Sigmoid colon (tissue), 7 donors: ENCODE results near the gene RAI14. TPM values are rescaled to one million over a fixed set of nuclear protein-coding genes. Genes with fewer than 3 reads are reported as not detected.
"Not testable (repeated sequence)": the region's sequence is repeated elsewhere in the genome, so short reads cannot be mapped to it uniquely, and the experiment has no call there.

Experiments
- DNase-seq: peaks from one replicate; pipeline ENCODE4 v3.0.0-alpha.2; 2019
- H3K27ac ChIP-seq, 4 donors: fragments of 200-600 bp; sonication (generic); one replicate each; pipeline ENCODE4 v1.5.1; 2016 to 2019; ENCODE audit warnings: mild to moderate bottlenecking in 1 of 4
- H3K27me3 ChIP-seq, 3 donors: fragments of 200-600 bp; sonication (generic); one replicate each; pipeline ENCODE4 v1.5.1; 2019; ENCODE audit warnings: mild to moderate bottlenecking in 1 of 3
- H3K36me3 ChIP-seq, 4 donors: fragments of 200-600 bp; sonication (generic); one replicate each; pipeline ENCODE4 v1.5.1; 2016 to 2019
- H3K4me1 ChIP-seq, 4 donors: fragments of 200-600 bp; sonication (generic); one replicate each; pipeline ENCODE4 v1.5.1; 2017 to 2019
- H3K4me3 ChIP-seq, 4 donors: fragments of 200-600 bp; sonication (generic); one replicate each; pipeline ENCODE4 v1.5.1; 2017 to 2019; ENCODE audit warnings: mild to moderate bottlenecking in 2 of 4, moderate library complexity in 1 of 4
- H3K9me3 ChIP-seq, 4 donors: fragments of 200-600 bp in 3 of 4; sonication (generic) in 3 of 4; one replicate each; pipeline versions ENCODE4 v1.5.1 to v1.6.1; 2013 to 2019
- EP300 ChIP-seq, 4 donors: sonication (generic); formaldehyde crosslinking; IDR thresholded peaks; one replicate each; pipeline ENCODE4 v1.6.1; 2017; ENCODE audit warnings: antibody characterized with exemption in 4 of 4
- POLR2A ChIP-seq, 2 donors: fragments of 450-650 bp; IDR thresholded peaks; one replicate each; pipeline ENCODE4 v1.6.1; 2016; ENCODE audit warnings: antibody characterized with exemption in 2 of 2, mild to moderate bottlenecking in 2 of 2, moderate library complexity in 2 of 2
- POLR2AphosphoS5 ChIP-seq, 4 donors: sonication (generic); formaldehyde crosslinking; IDR thresholded peaks; one replicate each; pipeline ENCODE4 v1.6.1; 2017; ENCODE audit warnings: antibody characterized with exemption in 4 of 4
- WGBS, 2 donors: extraction: QIAGEN DNeasy Blood & Tissue Kit; methylation state at CpG; one replicate each; pipeline ENCODE4 v1.1.7; 2013; 5-methylcytosine and 5-hydroxymethylcytosine counted together
- intact Hi-C: fragments of 100-400 bp; cut with DNase I; formaldehyde crosslinking; loops from one replicate; pipeline ENCODE4 v1.15.1; 2023
- polyA plus RNA-seq, 3 donors: library from polyadenylated mRNA; stranded (reverse); fragments of 200-250 nt; gene quantifications; one replicate each; pipeline ENCODE4 v1.2.3, GENCODE V29; 2013
- total RNA-seq, 4 donors: library from RNA; depleted of rRNA; stranded (reverse); fragments of >200 nt; gene quantifications; one replicate each; pipeline ENCODE4 v1.1.0, GENCODE V29; 2016
- TF ChIP-seq, protein P1 (sequence below), 4 experiments: fragments of 450-650 bp in 3 of 4; fragments of 200-600 bp in 1 of 4; IDR thresholded peaks; one replicate each; pipeline ENCODE4 v1.5.1; 2016 to 2019; ENCODE audit warnings: antibody characterized with exemption in 4 of 4, mild to moderate bottlenecking in 3 of 4, moderate library complexity in 2 of 4
- donor health status: healthy with polysubstance abuse.
- donor health status: Bipolar disorder and iron deficiency.
- donor health status: healthy.

The RAI14 gene
- total and polyA plus RNA-seq, 7 donors, result 6.7 to 89.5 (median 23.4) TPM

DNA sequence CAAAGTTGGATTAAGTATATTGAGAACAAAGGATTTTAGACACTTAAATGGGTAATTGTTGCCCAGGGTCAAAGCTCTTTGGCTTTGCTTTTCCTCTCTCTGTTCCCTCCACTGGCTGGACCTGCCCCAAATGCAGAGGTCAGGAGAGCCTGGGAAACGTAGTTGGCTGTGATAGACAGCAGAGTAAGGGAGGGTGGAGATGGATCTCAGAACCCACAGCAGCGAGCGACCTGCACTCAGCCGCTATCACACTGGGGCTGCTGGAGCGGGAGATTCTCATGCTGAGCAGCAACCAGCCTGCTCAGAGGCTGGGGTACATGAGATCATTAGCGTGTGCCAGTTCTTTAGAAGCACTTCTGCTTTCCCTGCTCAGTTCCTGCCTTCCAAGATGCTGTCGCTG is 111.1 kb downstream of the RAI14 start:
- no peaks in the 10 kb centered on the region for H3K36me3 ChIP-seq
- peaks cover 0 to 11% (median 5%) of the 10 kb centered on the region in 4 donors for H3K4me1 ChIP-seq
- TF ChIP-seq POLR2AphosphoS5 (IDR thresholded peaks at IDR 0.05), result no peak
- no peak for TF ChIP-seq POLR2A (IDR thresholded peaks at IDR 0.05)
- TF ChIP-seq EP300 (IDR thresholded peaks at IDR 0.05), result no peak
- TF ChIP-seq, protein P1, sequence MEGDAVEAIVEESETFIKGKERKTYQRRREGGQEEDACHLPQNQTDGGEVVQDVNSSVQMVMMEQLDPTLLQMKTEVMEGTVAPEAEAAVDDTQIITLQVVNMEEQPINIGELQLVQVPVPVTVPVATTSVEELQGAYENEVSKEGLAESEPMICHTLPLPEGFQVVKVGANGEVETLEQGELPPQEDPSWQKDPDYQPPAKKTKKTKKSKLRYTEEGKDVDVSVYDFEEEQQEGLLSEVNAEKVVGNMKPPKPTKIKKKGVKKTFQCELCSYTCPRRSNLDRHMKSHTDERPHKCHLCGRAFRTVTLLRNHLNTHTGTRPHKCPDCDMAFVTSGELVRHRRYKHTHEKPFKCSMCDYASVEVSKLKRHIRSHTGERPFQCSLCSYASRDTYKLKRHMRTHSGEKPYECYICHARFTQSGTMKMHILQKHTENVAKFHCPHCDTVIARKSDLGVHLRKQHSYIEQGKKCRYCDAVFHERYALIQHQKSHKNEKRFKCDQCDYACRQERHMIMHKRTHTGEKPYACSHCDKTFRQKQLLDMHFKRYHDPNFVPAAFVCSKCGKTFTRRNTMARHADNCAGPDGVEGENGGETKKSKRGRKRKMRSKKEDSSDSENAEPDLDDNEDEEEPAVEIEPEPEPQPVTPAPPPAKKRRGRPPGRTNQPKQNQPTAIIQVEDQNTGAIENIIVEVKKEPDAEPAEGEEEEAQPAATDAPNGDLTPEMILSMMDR (IDR thresholded peaks at IDR 0.05), result no peak
- no peak overlapping the region for H3K4me3 ChIP-seq
- H3K27me3 ChIP-seq, result no peaks in the 10 kb centered on the region
- WGBS, 2 donors, result 87 to 90% methylated on average over 7 of the region's 7 CpGs
- intact Hi-C loops, result no loop called here
- no peak overlapping the region for H3K27ac ChIP-seq
- DNase-seq, result no peak
- no peaks in the 10 kb centered on the region for H3K9me3 ChIP-seq

DNA sequence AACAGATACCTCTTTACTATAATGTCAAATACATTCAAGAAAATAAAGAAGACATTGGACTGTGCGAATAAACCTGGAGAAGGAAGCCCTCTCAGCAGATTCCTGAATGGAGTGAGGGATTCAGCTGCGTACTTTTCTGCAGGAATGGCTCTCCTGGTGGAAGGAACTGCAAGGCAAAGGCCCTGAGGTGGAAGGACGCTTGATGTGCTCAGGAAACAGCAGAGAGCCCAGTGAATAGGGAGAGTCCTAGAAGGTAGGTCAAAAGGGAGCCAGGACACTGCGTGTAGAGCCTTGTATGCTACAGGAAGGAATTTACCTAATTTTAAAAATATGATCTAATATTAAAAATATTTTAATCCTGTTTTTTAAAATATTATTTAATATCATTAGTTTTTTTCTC is 114.4 kb downstream of the RAI14 start:
- no peak for DNase-seq
- intact Hi-C loops, result no loop called here
- H3K4me1 ChIP-seq, result no peaks in the 10 kb centered on the region
- H3K27me3 ChIP-seq, result no peaks in the 10 kb centered on the region
- H3K9me3 ChIP-seq, result no peaks in the 10 kb centered on the region
- 90 to 91% methylated on average over 4 of the region's 4 CpGs for WGBS, 2 donors
- H3K27ac ChIP-seq, result no peak overlapping the region
- TF ChIP-seq POLR2A (IDR thresholded peaks at IDR 0.05) (no peak), POLR2AphosphoS5 (IDR thresholded peaks at IDR 0.05) (no peak)
- H3K4me3 ChIP-seq, result no peak overlapping the region
- H3K36me3 ChIP-seq, result no peaks in the 10 kb centered on the region

DNA sequence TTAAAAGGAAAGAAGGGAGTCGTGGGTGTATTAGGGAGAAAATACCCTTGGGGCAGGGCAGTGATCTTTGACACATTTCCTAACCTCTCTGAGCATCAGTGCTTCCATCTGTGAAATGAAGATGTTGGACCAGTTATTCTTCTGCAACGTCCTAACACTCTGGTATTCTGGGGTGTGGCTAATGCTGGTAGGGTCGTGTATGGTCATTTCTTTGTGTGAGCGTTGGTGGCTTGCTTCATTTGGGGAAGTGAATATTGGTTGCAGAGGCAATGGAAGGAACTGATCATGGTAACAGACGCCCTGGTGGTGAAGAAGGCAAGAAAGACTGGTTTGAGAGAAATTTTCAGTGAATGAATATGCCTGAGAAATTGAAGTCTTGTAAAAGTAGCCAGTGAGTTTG is 114.9 kb downstream of the RAI14 start:
- Histone ChIP-seq H3K36me3 (no peaks in the 10 kb centered on the region), H3K4me1 (no peaks in the 10 kb centered on the region), H3K27ac (no peak overlapping the region), H3K9me3 (no peaks in the 10 kb centered on the region), H3K4me3 (no peak overlapping the region), H3K27me3 (no peaks in the 10 kb centered on the region)
- no peak for DNase-seq
- TF ChIP-seq EP300 (IDR thresholded peaks at IDR 0.05) (no peak), POLR2AphosphoS5 (IDR thresholded peaks at IDR 0.05) (no peak), POLR2A (IDR thresholded peaks at IDR 0.05) (no peak)
- TF ChIP-seq, protein P1 (IDR thresholded peaks at IDR 0.05), result no peak
- intact Hi-C loops, result no loop called here
- WGBS, 2 donors, result 54 to 56% methylated on average over 5 of the region's 5 CpGs

DNA sequence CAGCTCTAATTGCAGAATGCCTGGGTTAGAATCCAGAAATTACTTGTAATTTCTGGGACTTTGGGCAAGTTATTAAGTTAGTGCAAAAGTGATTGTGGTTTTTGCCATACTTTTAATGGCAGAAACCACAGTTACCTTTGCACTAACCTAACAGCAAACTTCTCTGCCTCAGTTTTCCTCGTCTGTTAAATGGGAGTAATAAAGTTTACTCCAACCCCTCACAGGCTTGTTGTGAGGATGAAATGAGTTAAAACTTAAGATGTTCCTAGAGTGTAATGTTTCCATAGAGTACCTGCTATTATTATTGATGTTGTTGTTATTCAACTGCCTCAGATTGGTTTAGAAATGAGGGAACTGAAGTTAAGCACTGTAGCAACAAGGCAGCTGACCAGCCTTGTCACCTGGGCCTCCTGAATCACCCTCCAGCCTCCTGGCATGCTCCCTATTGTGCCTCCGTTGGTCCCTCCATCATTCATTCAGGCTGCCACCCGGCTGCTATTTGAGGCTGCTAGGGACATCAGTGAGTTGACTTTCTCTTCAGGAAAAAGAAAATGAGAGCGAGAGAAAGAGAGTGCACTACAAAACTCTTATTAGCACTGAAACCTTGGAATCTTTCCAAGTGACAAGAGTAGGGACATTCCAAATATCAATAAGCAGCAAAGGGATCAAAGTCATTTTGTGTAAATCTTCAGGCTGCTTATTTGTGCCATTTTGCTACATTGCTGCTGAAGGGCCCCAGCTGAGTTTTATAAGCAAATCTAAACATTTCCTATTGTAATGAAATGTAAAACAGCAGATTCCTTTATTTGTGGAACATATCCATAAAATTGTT is 116.4 kb downstream of the RAI14 start:
- WGBS, 2 donors, result 83 to 89% methylated on average over 4 of the region's 4 CpGs

DNA sequence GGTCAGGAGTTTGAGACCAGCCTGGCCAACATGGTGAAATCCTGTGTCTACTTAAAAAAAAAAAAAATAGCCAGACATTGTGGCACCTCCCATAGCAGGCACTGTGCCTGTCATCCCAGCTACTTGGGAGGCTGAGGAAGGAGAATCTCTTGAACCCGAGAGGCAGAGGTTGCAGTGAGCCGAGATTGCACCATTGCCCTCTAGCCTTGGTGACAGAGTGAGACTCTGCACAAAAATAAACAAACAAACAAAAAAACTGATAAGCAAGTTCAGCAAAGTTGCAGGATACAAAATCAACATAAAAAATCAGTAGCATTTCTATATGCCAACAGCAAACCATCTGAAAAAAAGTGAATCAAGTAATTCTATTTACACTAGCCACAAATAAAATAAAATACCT is 118.0 kb downstream of the RAI14 start:
- Histone ChIP-seq H3K4me1 (no peaks in the 10 kb centered on the region), H3K36me3 (no peaks in the 10 kb centered on the region), H3K4me3 (no peak overlapping the region), H3K27me3 (no peaks in the 10 kb centered on the region), H3K27ac (no peak overlapping the region), H3K9me3 (no peaks in the 10 kb centered on the region)
- DNase-seq, result no peak
- intact Hi-C loops, result no loop called here
- 90 to 91% methylated on average over 2 of the region's 2 CpGs for WGBS, 2 donors
- TF ChIP-seq POLR2AphosphoS5 (IDR thresholded peaks at IDR 0.05) (no peak), POLR2A (IDR thresholded peaks at IDR 0.05) (no peak), EP300 (IDR thresholded peaks at IDR 0.05) (no peak)
- TF ChIP-seq, protein P1 (IDR thresholded peaks at IDR 0.05), result no peak

More for the DNA sequence above, 116.4 kb downstream of the RAI14 start:
- no peaks in the 10 kb centered on the region for H3K9me3 ChIP-seq
- H3K36me3 ChIP-seq, result no peaks in the 10 kb centered on the region
- intact Hi-C loops, result no loop called here
- no peak overlapping the region for H3K27ac ChIP-seq
- H3K4me3 ChIP-seq, result no peak overlapping the region
- no peaks in the 10 kb centered on the region for H3K27me3 ChIP-seq
- no peak for TF ChIP-seq EP300 (IDR thresholded peaks at IDR 0.05)
- TF ChIP-seq POLR2AphosphoS5 (IDR thresholded peaks at IDR 0.05), result no peak
- no peak for TF ChIP-seq POLR2A (IDR thresholded peaks at IDR 0.05)
- TF ChIP-seq, protein P1 (IDR thresholded peaks at IDR 0.05), result no peak
- no peaks in the 10 kb centered on the region for H3K4me1 ChIP-seq
- no peak for DNase-seq

DNA sequence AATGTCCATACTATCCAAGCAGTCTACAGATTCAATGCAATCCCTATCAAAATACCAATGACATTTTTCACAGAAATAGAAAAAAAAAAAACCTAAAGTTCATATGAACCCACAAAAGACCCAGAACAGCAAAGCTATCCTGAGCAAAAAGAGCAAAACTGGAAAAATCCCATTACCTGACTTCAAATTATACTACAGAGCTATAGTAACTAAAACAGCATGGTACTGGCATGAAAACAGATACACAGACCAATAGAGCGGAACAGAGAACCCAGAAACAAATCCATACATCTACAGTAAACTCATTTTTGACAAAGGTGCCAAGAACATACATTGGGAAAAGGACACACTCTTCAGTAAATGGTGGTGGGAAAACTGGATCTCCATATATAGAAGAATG is 118.5 kb downstream of the RAI14 start:
- H3K27me3 ChIP-seq, H3K9me3 ChIP-seq, H3K27ac ChIP-seq, DNase-seq, H3K36me3 ChIP-seq, H3K4me3 ChIP-seq, intact Hi-C loops, H3K4me1 ChIP-seq: not testable (repeated sequence)
- WGBS, 2 donors, result 89 to 94% methylated on average over 1 of the region's 1 CpG
